ENCODE results near the gene ZNF41. TPM values are rescaled to one million over a fixed set of nuclear protein-coding genes. Genes with fewer than 3 reads are reported as not detected.

The ZNF41 gene
- total and polyA plus RNA-seq, 2 of the 8 experiments (the other 6 are each of a cell fraction or from before 2014, with no cell fraction given) = 1.8 to 5.3 TPM

- CTCF ChIA-PET (ENCODE audit: partially characterized antibody) = no interaction called here
- Histone ChIP-seq H3K4me1 (replicated peaks in 1 of 4; ENCODE audit: control insufficient read depth in 3 of 4, insufficient read depth in 4 of 4, low read length in 3 of 4) (no peaks in the 10 kb centered on the region), H3K36me3 (ENCODE audit: control insufficient read depth in 2 of 4, insufficient read depth in 4 of 4, low read length in 3 of 4) (peaks cover 0 to 3% (median 0%) of the 10 kb centered on the region in 4 experiments; a peak in 2 of 8 replicates), H2BK12ac (ENCODE audit: low read depth, low read length) (no peak overlapping the region), H3K79me1 (ENCODE audit: low read depth, low read length) (no peaks in the 10 kb centered on the region), H4K20me1 (replicated peaks in 1 of 2; ENCODE audit: control insufficient read depth in 1 of 2, insufficient read depth in 2 of 2, low read length in 2 of 2) (no peaks in the 10 kb centered on the region), H3K4ac (replicated peaks; ENCODE audit: insufficient read length, low read depth, low read length) (no peak overlapping the region), H3K4me3 (ENCODE audit: extremely low read depth in 1 of 4, insufficient read depth in 2 of 4, low read depth in 3 of 4, low read length in 4 of 4) (no peak overlapping the region), H2AK5ac (ENCODE audit: low read depth, low read length) (no peak overlapping the region), H3K18ac (ENCODE audit: extremely low read depth, low read length) (no peak overlapping the region), H2BK5ac (ENCODE audit: low read depth, low read length) (no peak overlapping the region), H3K9me3 (ENCODE audit: insufficient read depth in 2 of 2, low read depth in 1 of 2, low read length in 1 of 2) (no peaks in the 10 kb centered on the region), H2BK20ac (ENCODE audit: low read length) (no peak overlapping the region), H3K79me2 (ENCODE audit: control insufficient read depth in 1 of 2, insufficient read depth in 2 of 2, low read length in 2 of 2) (no peaks in the 10 kb centered on the region), H4K5ac (ENCODE audit: insufficient read length, low read depth, low read length) (no peak overlapping the region), H3K23me2 (ENCODE audit: low read depth, low read length) (no peaks in the 10 kb centered on the region), H4K8ac (ENCODE audit: extremely low read depth, insufficient read depth, low read length) (no peak overlapping the region), H3K27ac (ENCODE audit: low read depth, low read length) (no peak overlapping the region), H3K9ac (replicated peaks in 1 of 4; ENCODE audit: extremely low read depth in 1 of 4, low read depth in 3 of 4, low read length in 3 of 4) (no peak overlapping the region), H3K23ac (ENCODE audit: insufficient read length) (no peak overlapping the region), H2AFZ (ENCODE audit: low read length) (no peak overlapping the region), H2BK15ac (ENCODE audit: low read length) (no peak overlapping the region), H3K56ac (replicated peaks; ENCODE audit: insufficient read length, low read depth, low read length) (no peak overlapping the region), H3K4me2 (ENCODE audit: insufficient read depth in 1 of 2, low read depth in 2 of 2, low read length in 2 of 2) (no peak overlapping the region), H3K27me3 (replicated peaks in 1 of 4; ENCODE audit: control insufficient read depth in 3 of 4, extremely low read depth in 1 of 4, insufficient read depth in 3 of 4, low read length in 3 of 4) (no peaks in the 10 kb centered on the region), H4K91ac (replicated peaks; ENCODE audit: insufficient read length, low read length) (no peak overlapping the region), H2BK120ac (replicated peaks; ENCODE audit: low read depth, low read length) (no peak overlapping the region), H3K14ac (ENCODE audit: insufficient read length) (no peak overlapping the region)
- POLR2A ChIA-PET (ENCODE audit: partially characterized antibody) = no interaction called here
- 86% methylated on average over 1 of the region's 5 CpGs; no CpG with 5 or more reads in 1 of the 2 experiments for WGBS, 2 experiments (ENCODE audit: extremely low coverage in 1 of 2, insufficient coverage in 1 of 2, insufficient read length in 1 of 2, insufficient replicate concordance in 2 of 2, low coverage in 1 of 2, low lambda C conversion rate in 2 of 2, missing lambda C conversion rate in 1 of 2)
- DNase-seq (ENCODE audit: low read depth in 1 of 2, low spot score in 2 of 2) (no peak), FAIRE-seq (no peak)
- TF ChIP-seq RXRA (IDR thresholded peaks at IDR 0.05; ENCODE audit: insufficient read depth, low read depth, low read length) (no peak), SP1 (IDR thresholded peaks at IDR 0.05; ENCODE audit: low read depth, low read length) (no peak), MAX (IDR thresholded peaks at IDR 0.05) (no peak), RFX5 (IDR thresholded peaks at IDR 0.05; ENCODE audit: borderline replicate concordance, low read depth, low read length) (no peak), BACH1 (IDR thresholded peaks at IDR 0.05; ENCODE audit: low read length) (no peak), POLR2A (IDR thresholded peaks at IDR 0.05; ENCODE audit: control extremely low read depth in 1 of 2, low read depth in 2 of 2, low read length in 2 of 2) (no peak)
Observed at GRCh38 chrX:47467106-47467505, 15.9 kb downstream of the ZNF41 start.

Data from H1 (cell line).